Caco-2 (cell line): ENCODE measurements around the gene PSKH1. TPM values are rescaled to one million over a fixed set of nuclear protein-coding genes. Genes with fewer than 3 reads are reported as not detected.

ENCODE experiments used
- BruUV-seq: library from RNA; stranded (reverse); fragments of 400-500 nt; replicated peaks from 2 replicates; lab custom pipeline; 2021; lab: Mats Ljungman, UMichigan
- CTCF ChIA-PET: fragments of 300-600 bp; sonication (Branson Sonifier 250); formaldehyde crosslinking; loops from one replicate; lab custom pipeline; 2022; ENCODE audit warnings: antibody characterized with exemption; lab: Charles Lee
- POLR2A ChIA-PET: fragments of 300-600 bp; sonication (Branson Sonifier 250); formaldehyde crosslinking; loops from one replicate; lab custom pipeline; 2022; ENCODE audit warnings: antibody characterized with exemption; lab: Charles Lee
- DNase-seq, 2 experiments: peaks; one replicate each; pipeline versions ENCODE4 v3.0.0 to v3.0.0-alpha.2; 2020 to 2022
- H3K27me3 ChIP-seq: replicated peaks from 2 replicates; pipeline ENCODE4 v1.6.0; 2011; ENCODE audit warnings: low read length; ENCODE audit not compliant: control insufficient read depth, insufficient read depth
- H3K36me3 ChIP-seq: 2 replicates; pipeline ENCODE4 v1.5.1; 2011; ENCODE audit warnings: low read length; ENCODE audit not compliant: control insufficient read depth, insufficient read depth
- H3K4me1 ChIP-seq: fragments of 250-450 bp; sonication (Bioruptor Pico); 2 replicates; pipeline ENCODE4 v1.5.1; 2020; ENCODE audit warnings: mild to moderate bottlenecking
- H3K4me3 ChIP-seq: 2 replicates; pipeline ENCODE4 v1.5.1; 2011; ENCODE audit warnings: low read depth, mild to moderate bottlenecking, control low read depth, low read length
- H3K9me3 ChIP-seq: fragments of 250-450 bp; sonication (Bioruptor Pico); 2 replicates; pipeline ENCODE4 v1.5.1; 2020; ENCODE audit warnings: mild to moderate bottlenecking, moderate library complexity
- H3K27ac Mint-ChIP-seq: one replicate; pipeline ENCODE4 v1.8.0; 2022; ENCODE audit warnings: mixed read lengths; ENCODE audit not compliant: unreplicated experiment
- H3K27me3 Mint-ChIP-seq: one replicate; pipeline ENCODE4 v1.8.0; 2022; ENCODE audit warnings: mixed read lengths; ENCODE audit not compliant: insufficient read depth, unreplicated experiment
- H3K36me3 Mint-ChIP-seq: one replicate; pipeline ENCODE4 v1.8.0; 2022; ENCODE audit warnings: mild to moderate bottlenecking, mixed read lengths; ENCODE audit not compliant: insufficient read depth, unreplicated experiment
- H3K4me1 Mint-ChIP-seq: one replicate; pipeline ENCODE4 v1.8.0; 2022; ENCODE audit warnings: low read depth, mixed read lengths; ENCODE audit not compliant: unreplicated experiment
- H3K4me3 Mint-ChIP-seq: one replicate; pipeline ENCODE4 v1.8.0; 2022; ENCODE audit warnings: mild to moderate bottlenecking, moderate library complexity, mixed read lengths; ENCODE audit not compliant: unreplicated experiment
- H3K9me3 Mint-ChIP-seq: one replicate; pipeline ENCODE4 v1.8.0; 2022; ENCODE audit warnings: mixed read lengths; ENCODE audit not compliant: unreplicated experiment
- intact Hi-C: fragments of 100-400 bp; cut with micrococcal nuclease; formaldehyde crosslinking; loops from one replicate; pipeline ENCODE4 v1.10.0; 2022; ENCODE audit not compliant: unreplicated experiment
- total RNA-seq: library from RNA; stranded (reverse); gene quantifications from 2 replicates; pipeline ENCODE4 v1.2.3, GENCODE V29; 2022
- TF ChIP-seq, protein P1 (sequence below), 2 experiments: fragments of 200-600 bp in 1 of 2; IDR thresholded peaks; 1 replicate in 1 of 2; 2 replicates in 1 of 2; pipeline versions ENCODE4 v1.5.1 to v1.8.0; 2011 to 2022; ENCODE audit warnings: antibody characterized with exemption in 1 of 2, control low read depth in 1 of 2, inconsistent platforms in 1 of 2, low read depth in 1 of 2, low read length in 1 of 2, mild to moderate bottlenecking in 1 of 2, moderate library complexity in 1 of 2; ENCODE audit not compliant: insufficient read depth in 1 of 2, severe bottlenecking in 1 of 2, unreplicated experiment in 1 of 2

Gene PSKH1
- total RNA-seq, 1 experiment from 2014 or later = 41.3 TPM

DNA sequence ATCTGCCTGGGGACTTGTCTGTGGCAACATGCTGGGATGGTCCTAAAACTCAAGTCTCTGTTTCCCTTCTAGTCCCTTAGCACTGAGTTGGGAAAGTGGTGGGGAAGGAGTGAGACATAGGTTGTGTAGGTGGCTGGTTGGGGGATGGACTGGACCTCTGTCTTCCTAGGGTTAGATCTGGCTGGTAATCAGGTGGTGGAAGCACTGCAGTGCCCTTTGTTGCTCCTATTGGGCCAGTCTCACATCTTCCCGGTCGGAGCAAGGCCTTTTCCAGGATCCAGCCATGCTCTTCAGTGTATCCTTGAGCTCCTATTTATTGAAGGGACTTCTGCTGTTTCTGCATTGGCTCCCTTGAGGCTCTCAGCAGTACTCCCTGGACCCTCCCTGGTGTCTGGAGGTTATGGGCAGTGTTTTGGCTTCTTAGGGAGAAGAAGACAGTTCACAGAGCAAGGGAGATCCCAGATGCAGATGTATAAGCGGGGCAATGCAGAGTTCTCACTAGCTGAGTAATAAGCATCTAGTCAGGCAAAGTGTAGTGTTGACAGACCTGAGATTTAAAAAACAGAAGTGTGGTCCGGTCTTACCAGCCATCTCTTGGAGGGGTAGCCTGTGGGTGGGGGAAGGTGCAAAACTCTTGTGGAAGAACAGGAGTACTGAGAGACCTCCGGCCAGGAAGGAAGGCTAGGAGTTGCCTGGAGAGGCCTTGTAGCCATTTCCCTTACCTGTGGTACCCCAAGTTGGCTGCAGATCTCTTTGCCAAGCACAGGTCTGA is 47.6 kb upstream of the PSKH1 start:
- H3K27ac Mint-ChIP-seq = peak overlapping the region; percentile 62
- TF ChIP-seq, protein P1, sequence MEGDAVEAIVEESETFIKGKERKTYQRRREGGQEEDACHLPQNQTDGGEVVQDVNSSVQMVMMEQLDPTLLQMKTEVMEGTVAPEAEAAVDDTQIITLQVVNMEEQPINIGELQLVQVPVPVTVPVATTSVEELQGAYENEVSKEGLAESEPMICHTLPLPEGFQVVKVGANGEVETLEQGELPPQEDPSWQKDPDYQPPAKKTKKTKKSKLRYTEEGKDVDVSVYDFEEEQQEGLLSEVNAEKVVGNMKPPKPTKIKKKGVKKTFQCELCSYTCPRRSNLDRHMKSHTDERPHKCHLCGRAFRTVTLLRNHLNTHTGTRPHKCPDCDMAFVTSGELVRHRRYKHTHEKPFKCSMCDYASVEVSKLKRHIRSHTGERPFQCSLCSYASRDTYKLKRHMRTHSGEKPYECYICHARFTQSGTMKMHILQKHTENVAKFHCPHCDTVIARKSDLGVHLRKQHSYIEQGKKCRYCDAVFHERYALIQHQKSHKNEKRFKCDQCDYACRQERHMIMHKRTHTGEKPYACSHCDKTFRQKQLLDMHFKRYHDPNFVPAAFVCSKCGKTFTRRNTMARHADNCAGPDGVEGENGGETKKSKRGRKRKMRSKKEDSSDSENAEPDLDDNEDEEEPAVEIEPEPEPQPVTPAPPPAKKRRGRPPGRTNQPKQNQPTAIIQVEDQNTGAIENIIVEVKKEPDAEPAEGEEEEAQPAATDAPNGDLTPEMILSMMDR (IDR thresholded peaks at IDR 0.05; ENCODE audit: insufficient read depth in 1 of 2, low read depth in 1 of 2, low read length in 1 of 2, severe bottlenecking in 1 of 2, unreplicated experiment in 1 of 2) = no peak
- H3K36me3 ChIP-seq = no peaks in the 10 kb centered on the region; the same call in none of the 2 replicates
- intact Hi-C loops = loop anchor here (1.0 to 2.0 kb wide), 6 partner anchors 12 to 90 kb away; partner anchors contain the start of genes EDC4, PSKH1, RANBP10 and TSNAXIP1
- peaks cover 37% of the 10 kb centered on the region for H3K4me1 ChIP-seq
- ChIA-PET POLR2A (interaction anchor here (0.6 to 1.9 kb wide), 5 partner anchors 20 to 39 kb away, joined by 3 to 9 read pairs (median 7); partner anchors contain the start of genes EDC4, RANBP10 and TSNAXIP1), CTCF (interaction anchor here (0.6 to 3.2 kb wide), 7 partner anchors 12 to 891 kb away, joined by 3 to 18 read pairs (median 7); partner anchors contain the start of gene CDH1)
- H3K9me3 Mint-ChIP-seq = no peaks in the 10 kb centered on the region
- BruUV-seq = TSS peak; percentile 49
- peak overlapping the region; percentile 98 for H3K4me3 ChIP-seq
- peak overlapping the region; percentile 75 for H3K4me3 Mint-ChIP-seq
- H3K27me3 ChIP-seq = no peaks in the 10 kb centered on the region
- DNase-seq = no peak
- H3K9me3 ChIP-seq = no peaks in the 10 kb centered on the region
- H3K4me1 Mint-ChIP-seq = peaks cover 17% of the 10 kb centered on the region
- peaks cover 59% of the 10 kb centered on the region for H3K36me3 Mint-ChIP-seq
- no peaks in the 10 kb centered on the region for H3K27me3 Mint-ChIP-seq

DNA sequence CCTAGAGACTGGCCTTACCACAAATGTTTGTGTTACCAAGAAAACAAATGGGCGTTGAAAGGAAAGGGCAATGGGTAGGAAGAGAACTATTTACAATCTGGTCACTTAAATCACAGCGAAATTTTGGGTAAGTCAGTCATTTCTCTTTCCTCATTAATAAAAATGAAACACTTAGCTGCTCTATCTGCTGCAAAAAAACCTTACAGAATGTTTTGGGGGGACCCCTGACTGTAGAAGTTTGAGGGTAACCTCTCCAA is 47.1 kb upstream of the PSKH1 start:
- peaks cover 59% of the 10 kb centered on the region for H3K36me3 Mint-ChIP-seq
- TF ChIP-seq, protein P1 (IDR thresholded peaks at IDR 0.05; ENCODE audit: insufficient read depth in 1 of 2, low read depth in 1 of 2, low read length in 1 of 2, severe bottlenecking in 1 of 2, unreplicated experiment in 1 of 2) = no peak
- no peaks in the 10 kb centered on the region for H3K27me3 Mint-ChIP-seq
- ChIA-PET CTCF (interaction anchor here (0.7 to 3.2 kb wide), 7 partner anchors 8 to 38 kb away, joined by 3 to 18 read pairs (median 7); no protein-coding TSS in a partner anchor), POLR2A (interaction anchor here (0.6 to 1.9 kb wide), 10 partner anchors 11 to 1285 kb away, joined by 3 to 9 read pairs (median 4); partner anchors contain the start of genes RANBP10 and TSNAXIP1)
- peaks cover 17% of the 10 kb centered on the region for H3K4me1 Mint-ChIP-seq
- H3K9me3 ChIP-seq = no peaks in the 10 kb centered on the region
- peak overlapping the region; percentile 98 for H3K4me3 ChIP-seq
- no peak for DNase-seq
- peak overlapping the region; percentile 75 for H3K4me3 Mint-ChIP-seq
- no peaks in the 10 kb centered on the region; the same call in none of the 2 replicates for H3K36me3 ChIP-seq
- H3K27me3 ChIP-seq = no peaks in the 10 kb centered on the region
- BruUV-seq = no TSS peak
- intact Hi-C loops = loop anchor here (1.0 to 2.0 kb wide), 6 partner anchors 11 to 89 kb away; partner anchors contain the start of genes EDC4, PSKH1, RANBP10 and TSNAXIP1
- peak overlapping the region; percentile 62 for H3K27ac Mint-ChIP-seq
- peaks cover 37% of the 10 kb centered on the region for H3K4me1 ChIP-seq
- no peaks in the 10 kb centered on the region for H3K9me3 Mint-ChIP-seq

DNA sequence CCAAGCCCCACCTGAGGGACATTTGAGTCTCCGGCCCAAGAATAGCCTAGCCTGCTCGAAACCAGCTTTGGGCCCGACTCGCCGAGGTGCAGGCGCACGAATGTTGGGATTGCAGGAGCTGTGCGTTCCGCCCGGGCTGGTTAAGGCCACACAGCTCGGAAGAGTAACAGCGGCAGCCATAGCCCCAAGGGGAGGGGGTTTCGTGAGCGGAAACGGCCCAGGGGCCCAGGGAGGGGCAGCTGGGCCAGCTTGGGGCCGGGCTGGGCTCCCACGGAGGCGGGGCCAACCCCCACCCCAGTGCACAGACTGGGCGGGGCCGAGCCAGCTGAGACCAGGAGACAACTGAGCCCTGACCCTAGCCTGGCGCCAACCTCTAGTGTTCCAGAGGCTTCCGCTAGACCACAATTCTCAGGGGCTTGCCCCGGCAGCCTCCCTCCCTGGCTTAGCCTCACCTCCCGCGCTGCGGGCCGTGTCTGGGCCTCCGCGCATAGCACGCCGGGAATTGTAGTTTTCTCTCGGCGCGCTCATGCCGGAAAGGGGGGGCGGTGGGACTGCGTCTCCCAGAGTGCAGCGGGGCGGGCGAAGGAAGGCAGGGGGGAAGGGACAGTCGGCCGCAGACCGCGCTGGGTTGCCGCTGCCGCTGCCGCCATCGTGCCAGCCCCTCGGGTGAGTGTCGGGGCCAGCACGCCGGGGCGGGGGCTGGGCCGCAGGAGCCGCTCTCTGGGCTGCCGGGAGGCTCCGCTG is 46.6 kb upstream of the PSKH1 start, which contains the start of gene NUTF2:
TSS of gene NUTF2 (plus strand) at position 614 of the 744 bp plus-strand sequence. CDS start 18,198 bp downstream, outside the sequence.
- no peaks in the 10 kb centered on the region; the same call in none of the 2 replicates for H3K36me3 ChIP-seq
- TF ChIP-seq, protein P1 (IDR thresholded peaks at IDR 0.05; ENCODE audit: insufficient read depth in 1 of 2, low read depth in 1 of 2, low read length in 1 of 2, severe bottlenecking in 1 of 2, unreplicated experiment in 1 of 2) = no peak
- peaks cover 59% of the 10 kb centered on the region for H3K36me3 Mint-ChIP-seq
- H3K9me3 ChIP-seq = no peaks in the 10 kb centered on the region
- H3K9me3 Mint-ChIP-seq = no peaks in the 10 kb centered on the region
- no peaks in the 10 kb centered on the region for H3K27me3 Mint-ChIP-seq
- peak within 1 kb of the TSS; percentile 93 for H3K27ac Mint-ChIP-seq
- H3K4me1 ChIP-seq = peaks cover 33% of the 10 kb centered on the region
- no peaks in the 10 kb centered on the region for H3K27me3 ChIP-seq
- BruUV-seq = no TSS peak
- peak within 1 kb of the TSS; percentile 75 for H3K4me3 Mint-ChIP-seq
- peak within 1 kb of the TSS; percentile 98 for H3K4me3 ChIP-seq
- POLR2A ChIA-PET = interaction anchor here (0.6 to 1.9 kb wide), 11 partner anchors 11 to 1286 kb away, joined by 3 to 9 read pairs (median 3); partner anchors contain the start of genes RANBP10 and TSNAXIP1
- CTCF ChIA-PET = interaction anchor here (0.7 to 3.2 kb wide), 7 partner anchors 9 to 37 kb away, joined by 3 to 18 read pairs (median 7); no protein-coding TSS in a partner anchor
- peak; percentile 99 for DNase-seq
- peaks cover 17% of the 10 kb centered on the region for H3K4me1 Mint-ChIP-seq
- intact Hi-C loops = loop anchor here (1.0 to 2.0 kb wide), 6 partner anchors 11 to 89 kb away; partner anchors contain the start of genes EDC4, PSKH1, RANBP10 and TSNAXIP1
